HK-2 (cell line): ENCODE results near the gene CSNK2B.
A peak's percentile ranks its signal among the peaks of the same experiment; 100 is the strongest.
"Not testable (repeated sequence)": the region's sequence is repeated elsewhere in the genome, so short reads cannot be mapped to it uniquely, and the experiment has no call there.

Experiments
- DNase-seq: peaks from one replicate; pipeline ENCODE4 v3.0.0-alpha.2; 2018; ENCODE audit not compliant: unreplicated experiment

CSNK2B gene

GRCh38 chr6:31687860-31688693 is 22.2 kb downstream of the CSNK2B start:
- no peak for DNase-seq

- DNase-seq, result no peak
These were observed 23.6 kb downstream of the CSNK2B start for GRCh38 chr6:31689249-31690110.

GRCh38 chr6:31690231-31691077 is 24.6 kb downstream of the CSNK2B start:
- no peak for DNase-seq

GRCh38 chr6:31691078-31691463 is 25.2 kb downstream of the CSNK2B start:
- DNase-seq, result no peak

GRCh38 chr6:31691564-31692108 is 25.8 kb downstream of the CSNK2B start:
- no peak for DNase-seq

GRCh38 chr6:31692353-31692752 is 26.5 kb downstream of the CSNK2B start:
- DNase-seq, result no peak

GRCh38 chr6:31692886-31693285 is 27.0 kb downstream of the CSNK2B start:
- DNase-seq, result no peak

- DNase-seq, result no peak
These were observed 27.7 kb downstream of the CSNK2B start for GRCh38 chr6:31693535-31693934.

- no peak for DNase-seq
These were observed 31.7 kb downstream of the CSNK2B start for GRCh38 chr6:31697555-31697954.

- DNase-seq, result no peak
These were observed 35.0 kb downstream of the CSNK2B start for GRCh38 chr6:31700740-31701401.

- DNase-seq, result no peak
These were observed 36.0 kb downstream of the CSNK2B start for GRCh38 chr6:31701666-31702404.

- DNase-seq, result no peak
These were observed 36.5 kb downstream of the CSNK2B start for GRCh38 chr6:31702405-31702818.

GRCh38 chr6:31702819-31703716 is 37.2 kb downstream of the CSNK2B start, which contains the start of gene ABHD16A:
ABHD16A (minus strand) TSS chr6:31703324; CDS start chr6:31703281, 43 bp downstream.
- peak; percentile 96 for DNase-seq

GRCh38 chr6:31705931-31706330 is 40.1 kb downstream of the CSNK2B start:
- no peak for DNase-seq

- no peak for DNase-seq
These were observed 40.7 kb downstream of the CSNK2B start, which contains the start of gene LY6G6F for GRCh38 chr6:31706599-31706998. LY6G6F (plus strand) TSS chr6:31706866; CDS start chr6:31706907, 41 bp downstream.

- DNase-seq, result no peak
These were observed 41.8 kb downstream of the CSNK2B start for GRCh38 chr6:31707701-31708100.

- no peak for DNase-seq
These were observed 42.3 kb downstream of the CSNK2B start for GRCh38 chr6:31708224-31708623.

- DNase-seq, result not testable (repeated sequence)
These were observed 43.3 kb downstream of the CSNK2B start for GRCh38 chr6:31709157-31709556.
